ENCODE data around the gene WDTC1. TPM values are rescaled to one million over a fixed set of nuclear protein-coding genes. Genes with fewer than 3 reads are reported as not detected.

Gene WDTC1
- total RNA-seq, 1 experiment from 2014 or later = 26.6 TPM

DNA sequence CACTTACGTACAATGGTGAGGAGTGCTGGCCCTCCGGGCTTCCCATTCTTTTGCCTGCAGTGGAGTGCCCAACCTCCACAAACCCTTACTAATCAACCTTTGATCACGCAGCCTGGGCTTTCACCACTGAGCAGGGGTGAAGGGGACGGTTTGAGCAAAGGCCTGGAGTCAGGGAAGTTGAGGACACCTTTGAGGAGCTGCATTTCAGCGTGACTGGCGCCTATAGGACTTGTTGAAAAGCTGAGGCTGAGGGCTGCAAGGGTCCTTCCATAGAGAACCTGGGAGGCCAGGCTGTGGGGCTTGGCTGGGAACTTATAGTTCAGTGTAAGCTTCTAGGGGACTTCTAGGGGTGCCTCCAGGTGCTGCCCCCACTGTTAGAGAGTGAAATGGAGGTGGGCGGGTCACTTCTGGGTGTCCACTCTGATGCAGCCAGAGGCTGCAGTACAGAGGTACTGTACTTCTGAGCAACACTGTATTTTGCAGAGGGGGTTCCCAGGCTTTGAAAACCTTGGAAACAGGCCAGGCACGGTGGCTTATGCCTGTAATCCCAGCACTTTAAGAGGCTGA lies 117.2 kb downstream of the WDTC1 start:
- Histone ChIP-seq H3K4me1 (ENCODE audit: control insufficient read depth in 1 of 2, insufficient read depth in 2 of 2, low read length in 2 of 2) (peaks cover 25 to 31% of the 10 kb centered on the region in 2 experiments), H3K36me3 (ENCODE audit: control insufficient read depth in 1 of 2, insufficient read depth in 2 of 2, low read length in 2 of 2) (peaks cover 0 to 7% of the 10 kb centered on the region in 2 experiments; a peak in 1 of 4 replicates), H3K27me3 (ENCODE audit: insufficient read depth, low read length) (no peaks in the 10 kb centered on the region), H3K27ac (ENCODE audit: low read depth, low read length) (0 out of 2 replicates have a peak overlapping the region, but pooled peaks have one; percentile 16), H3K9me3 (ENCODE audit: control insufficient read depth in 1 of 2, insufficient read depth in 1 of 2, low read depth in 1 of 2, low read length in 2 of 2) (no peaks in the 10 kb centered on the region), H3K79me2 (ENCODE audit: insufficient read depth, low read length) (no peaks in the 10 kb centered on the region), H3K4me2 (ENCODE audit: low read length) (no peak overlapping the region), H3K4me3 (replicated peaks in 1 of 2; ENCODE audit: low read depth in 1 of 2, low read length in 2 of 2) (no peak overlapping the region), H3K9ac (ENCODE audit: low read length) (no peak overlapping the region), H2AFZ (ENCODE audit: low read depth, low read length, poor library complexity, severe bottlenecking) (no peak overlapping the region), H3K9me2 (ENCODE audit: insufficient read depth) (no peaks in the 10 kb centered on the region), H4K20me1 (ENCODE audit: insufficient read depth) (no peaks in the 10 kb centered on the region)
- ChIA-PET RAD21 (ENCODE audit: low non-redundant PET in 1 of 2, low total read pairs in 2 of 2, uncharacterized antibody in 2 of 2, unreplicated experiment in 2 of 2) (no interaction called here), CTCF (no interaction called here), POLR2A (interaction anchor here (1.2 to 1.9 kb wide), 2 partner anchors 9 to 10 kb away, joined by 3 to 10 read pairs; partner anchors contain the start of gene SYTL1)
- ATAC-seq (no peak), DNase-seq (ENCODE audit: low read depth, low spot score) (no peak)
- BruUV-seq (replicated peaks) = no TSS peak
- intact Hi-C loops (cut with micrococcal nuclease) = no loop called here
- no peak for TF ChIP-seq POLR2AphosphoS5 (IDR thresholded peaks at IDR 0.05; ENCODE audit: low read depth, low read length)
- no peak for TF ChIP-seq SP1 (IDR thresholded peaks at IDR 0.05; ENCODE audit: low read depth)
- no peak for TF ChIP-seq FOSL1 (IDR thresholded peaks at IDR 0.05; ENCODE audit: low read depth)
- TF ChIP-seq POLR2A (IDR thresholded peaks at IDR 0.05; ENCODE audit: borderline replicate concordance, extremely low read depth, insufficient read depth, insufficient read length) = no peak
- TF ChIP-seq, protein P1, sequence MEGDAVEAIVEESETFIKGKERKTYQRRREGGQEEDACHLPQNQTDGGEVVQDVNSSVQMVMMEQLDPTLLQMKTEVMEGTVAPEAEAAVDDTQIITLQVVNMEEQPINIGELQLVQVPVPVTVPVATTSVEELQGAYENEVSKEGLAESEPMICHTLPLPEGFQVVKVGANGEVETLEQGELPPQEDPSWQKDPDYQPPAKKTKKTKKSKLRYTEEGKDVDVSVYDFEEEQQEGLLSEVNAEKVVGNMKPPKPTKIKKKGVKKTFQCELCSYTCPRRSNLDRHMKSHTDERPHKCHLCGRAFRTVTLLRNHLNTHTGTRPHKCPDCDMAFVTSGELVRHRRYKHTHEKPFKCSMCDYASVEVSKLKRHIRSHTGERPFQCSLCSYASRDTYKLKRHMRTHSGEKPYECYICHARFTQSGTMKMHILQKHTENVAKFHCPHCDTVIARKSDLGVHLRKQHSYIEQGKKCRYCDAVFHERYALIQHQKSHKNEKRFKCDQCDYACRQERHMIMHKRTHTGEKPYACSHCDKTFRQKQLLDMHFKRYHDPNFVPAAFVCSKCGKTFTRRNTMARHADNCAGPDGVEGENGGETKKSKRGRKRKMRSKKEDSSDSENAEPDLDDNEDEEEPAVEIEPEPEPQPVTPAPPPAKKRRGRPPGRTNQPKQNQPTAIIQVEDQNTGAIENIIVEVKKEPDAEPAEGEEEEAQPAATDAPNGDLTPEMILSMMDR (IDR thresholded peaks at IDR 0.05 in 2 of 3, conservative IDR thresholded peaks at IDR 0.05 in 1 of 3; ENCODE audit: borderline replicate concordance in 1 of 3, insufficient read depth in 1 of 3, low read depth in 2 of 3, low read length in 2 of 3) = no peak
- no peak for TF ChIP-seq CBX3 (IDR thresholded peaks at IDR 0.05; ENCODE audit: low read depth)
- TF ChIP-seq, protein P2, sequence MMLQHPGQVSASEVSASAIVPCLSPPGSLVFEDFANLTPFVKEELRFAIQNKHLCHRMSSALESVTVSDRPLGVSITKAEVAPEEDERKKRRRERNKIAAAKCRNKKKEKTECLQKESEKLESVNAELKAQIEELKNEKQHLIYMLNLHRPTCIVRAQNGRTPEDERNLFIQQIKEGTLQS (IDR thresholded peaks at IDR 0.05) = no peak
- TF ChIP-seq, protein P3, sequence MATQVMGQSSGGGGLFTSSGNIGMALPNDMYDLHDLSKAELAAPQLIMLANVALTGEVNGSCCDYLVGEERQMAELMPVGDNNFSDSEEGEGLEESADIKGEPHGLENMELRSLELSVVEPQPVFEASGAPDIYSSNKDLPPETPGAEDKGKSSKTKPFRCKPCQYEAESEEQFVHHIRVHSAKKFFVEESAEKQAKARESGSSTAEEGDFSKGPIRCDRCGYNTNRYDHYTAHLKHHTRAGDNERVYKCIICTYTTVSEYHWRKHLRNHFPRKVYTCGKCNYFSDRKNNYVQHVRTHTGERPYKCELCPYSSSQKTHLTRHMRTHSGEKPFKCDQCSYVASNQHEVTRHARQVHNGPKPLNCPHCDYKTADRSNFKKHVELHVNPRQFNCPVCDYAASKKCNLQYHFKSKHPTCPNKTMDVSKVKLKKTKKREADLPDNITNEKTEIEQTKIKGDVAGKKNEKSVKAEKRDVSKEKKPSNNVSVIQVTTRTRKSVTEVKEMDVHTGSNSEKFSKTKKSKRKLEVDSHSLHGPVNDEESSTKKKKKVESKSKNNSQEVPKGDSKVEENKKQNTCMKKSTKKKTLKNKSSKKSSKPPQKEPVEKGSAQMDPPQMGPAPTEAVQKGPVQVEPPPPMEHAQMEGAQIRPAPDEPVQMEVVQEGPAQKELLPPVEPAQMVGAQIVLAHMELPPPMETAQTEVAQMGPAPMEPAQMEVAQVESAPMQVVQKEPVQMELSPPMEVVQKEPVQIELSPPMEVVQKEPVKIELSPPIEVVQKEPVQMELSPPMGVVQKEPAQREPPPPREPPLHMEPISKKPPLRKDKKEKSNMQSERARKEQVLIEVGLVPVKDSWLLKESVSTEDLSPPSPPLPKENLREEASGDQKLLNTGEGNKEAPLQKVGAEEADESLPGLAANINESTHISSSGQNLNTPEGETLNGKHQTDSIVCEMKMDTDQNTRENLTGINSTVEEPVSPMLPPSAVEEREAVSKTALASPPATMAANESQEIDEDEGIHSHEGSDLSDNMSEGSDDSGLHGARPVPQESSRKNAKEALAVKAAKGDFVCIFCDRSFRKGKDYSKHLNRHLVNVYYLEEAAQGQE (IDR thresholded peaks at IDR 0.05; ENCODE audit: low read depth) = no peak
- no peak for TF ChIP-seq TCF7L2 (IDR thresholded peaks at IDR 0.05; ENCODE audit: borderline replicate concordance, extremely low read depth, insufficient read depth, insufficient read length)
- no peak for TF ChIP-seq CEBPB (IDR thresholded peaks at IDR 0.05; ENCODE audit: low read depth)
- no peak for TF ChIP-seq YY1 (IDR thresholded peaks at IDR 0.05; ENCODE audit: extremely low read depth, insufficient replicate concordance, low read depth, low read length)
- no peak for TF ChIP-seq JUND (IDR thresholded peaks at IDR 0.05)

Data from HCT116 (cell line).